Keratinocyte (primary cell): ENCODE results near the gene NAPB.

Experiments
- EZH2 ChIP-seq: IDR thresholded peaks from one replicate; pipeline ENCODE4 v1.6.1; 2012; ENCODE audit warnings: inconsistent platforms, mild to moderate bottlenecking, low read length, moderate library complexity
- TF ChIP-seq, protein P1 (sequence below), 3 experiments: IDR thresholded peaks in 1 of 3; conservative IDR thresholded peaks in 1 of 3; optimal IDR thresholded peaks in 1 of 3; 2 replicates in 2 of 3; 3 replicates in 1 of 3; pipeline versions ENCODE3 to v1.5.1; 2011; ENCODE audit warnings: low read length in 3 of 3, mild to moderate bottlenecking in 3 of 3, moderate library complexity in 2 of 3, control low read depth in 1 of 3, inconsistent platforms in 1 of 3; ENCODE audit not compliant: insufficient read depth in 2 of 3; ENCODE audit errors: extremely low read depth in 1 of 3

DNA sequence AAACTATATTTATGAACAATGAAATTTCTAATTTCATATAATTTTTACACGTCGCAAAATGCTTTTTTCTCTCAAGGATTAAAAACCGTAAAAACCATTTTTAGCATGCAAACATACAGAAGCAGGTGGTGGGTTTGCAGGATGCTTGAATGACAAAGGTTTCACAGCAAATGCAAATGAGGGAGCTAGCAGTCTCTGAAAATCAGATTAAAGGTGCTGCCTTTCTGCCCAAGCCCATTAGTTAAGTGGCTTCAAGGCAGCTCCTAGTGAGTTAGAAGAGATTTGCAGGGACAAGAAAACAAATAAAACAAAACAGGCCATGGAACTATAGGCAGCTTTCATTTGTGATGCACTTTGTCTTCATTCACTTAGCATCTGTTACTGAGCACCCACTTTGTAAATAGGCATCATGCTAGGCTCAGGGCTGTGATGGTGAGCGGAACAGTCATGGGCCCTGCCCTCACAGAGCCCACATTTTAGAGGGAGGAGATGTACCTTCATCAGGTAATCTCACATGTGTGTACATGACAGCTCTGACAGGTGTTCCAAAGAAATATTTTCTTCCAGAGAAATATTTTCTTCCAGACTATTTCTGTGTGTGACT is 29.5 kb downstream of the NAPB start:
- TF ChIP-seq, protein P1, sequence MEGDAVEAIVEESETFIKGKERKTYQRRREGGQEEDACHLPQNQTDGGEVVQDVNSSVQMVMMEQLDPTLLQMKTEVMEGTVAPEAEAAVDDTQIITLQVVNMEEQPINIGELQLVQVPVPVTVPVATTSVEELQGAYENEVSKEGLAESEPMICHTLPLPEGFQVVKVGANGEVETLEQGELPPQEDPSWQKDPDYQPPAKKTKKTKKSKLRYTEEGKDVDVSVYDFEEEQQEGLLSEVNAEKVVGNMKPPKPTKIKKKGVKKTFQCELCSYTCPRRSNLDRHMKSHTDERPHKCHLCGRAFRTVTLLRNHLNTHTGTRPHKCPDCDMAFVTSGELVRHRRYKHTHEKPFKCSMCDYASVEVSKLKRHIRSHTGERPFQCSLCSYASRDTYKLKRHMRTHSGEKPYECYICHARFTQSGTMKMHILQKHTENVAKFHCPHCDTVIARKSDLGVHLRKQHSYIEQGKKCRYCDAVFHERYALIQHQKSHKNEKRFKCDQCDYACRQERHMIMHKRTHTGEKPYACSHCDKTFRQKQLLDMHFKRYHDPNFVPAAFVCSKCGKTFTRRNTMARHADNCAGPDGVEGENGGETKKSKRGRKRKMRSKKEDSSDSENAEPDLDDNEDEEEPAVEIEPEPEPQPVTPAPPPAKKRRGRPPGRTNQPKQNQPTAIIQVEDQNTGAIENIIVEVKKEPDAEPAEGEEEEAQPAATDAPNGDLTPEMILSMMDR (optimal IDR thresholded peaks at IDR 0.05 in 1 of 3, IDR thresholded peaks at IDR 0.05 in 1 of 3, conservative IDR thresholded peaks at IDR 0.05 in 1 of 3; ENCODE audit: extremely low read depth in 1 of 3, insufficient read depth in 2 of 3, low read length in 3 of 3) = no peak
- no peak for TF ChIP-seq EZH2
